ENCODE results near the gene OR6A2. TPM values are rescaled to one million over a fixed set of nuclear protein-coding genes. Genes with fewer than 3 reads are reported as not detected.

Gene OR6A2
- total RNA-seq, 2 donors from 2014 or later, result 0.57 TPM; not detected in 1

DNA sequence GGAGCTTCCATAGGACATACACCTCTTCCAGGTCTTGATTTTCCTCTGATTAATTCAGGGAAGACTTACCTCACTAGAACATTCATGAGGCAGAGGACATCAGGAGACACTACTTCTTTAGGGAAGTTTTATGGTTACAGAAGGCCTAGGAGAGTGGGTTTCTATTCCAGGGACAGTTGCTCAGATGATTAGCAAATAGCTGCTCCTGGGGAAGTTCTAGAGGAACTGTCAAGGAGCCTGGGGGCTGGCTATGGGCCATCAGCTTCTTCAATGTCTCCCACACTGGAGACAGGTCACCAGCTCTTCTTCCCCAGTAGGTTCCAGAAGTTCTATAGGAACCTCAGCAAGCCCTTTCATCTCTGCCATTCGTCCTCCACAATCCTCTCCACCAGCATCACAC lies 34.5 kb upstream of the OR6A2 start:
- no peaks in the 10 kb centered on the region for H3K9me3 ChIP-seq
- DNase-seq (ENCODE audit: low spot score), result no peak
- TF ChIP-seq, protein P1, sequence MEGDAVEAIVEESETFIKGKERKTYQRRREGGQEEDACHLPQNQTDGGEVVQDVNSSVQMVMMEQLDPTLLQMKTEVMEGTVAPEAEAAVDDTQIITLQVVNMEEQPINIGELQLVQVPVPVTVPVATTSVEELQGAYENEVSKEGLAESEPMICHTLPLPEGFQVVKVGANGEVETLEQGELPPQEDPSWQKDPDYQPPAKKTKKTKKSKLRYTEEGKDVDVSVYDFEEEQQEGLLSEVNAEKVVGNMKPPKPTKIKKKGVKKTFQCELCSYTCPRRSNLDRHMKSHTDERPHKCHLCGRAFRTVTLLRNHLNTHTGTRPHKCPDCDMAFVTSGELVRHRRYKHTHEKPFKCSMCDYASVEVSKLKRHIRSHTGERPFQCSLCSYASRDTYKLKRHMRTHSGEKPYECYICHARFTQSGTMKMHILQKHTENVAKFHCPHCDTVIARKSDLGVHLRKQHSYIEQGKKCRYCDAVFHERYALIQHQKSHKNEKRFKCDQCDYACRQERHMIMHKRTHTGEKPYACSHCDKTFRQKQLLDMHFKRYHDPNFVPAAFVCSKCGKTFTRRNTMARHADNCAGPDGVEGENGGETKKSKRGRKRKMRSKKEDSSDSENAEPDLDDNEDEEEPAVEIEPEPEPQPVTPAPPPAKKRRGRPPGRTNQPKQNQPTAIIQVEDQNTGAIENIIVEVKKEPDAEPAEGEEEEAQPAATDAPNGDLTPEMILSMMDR (IDR thresholded peaks at IDR 0.05), result no peak
- no peak for TF ChIP-seq POLR2A (IDR thresholded peaks at IDR 0.05)
- TF ChIP-seq POLR2AphosphoS5 (IDR thresholded peaks at IDR 0.05), result no peak
- H3K36me3 ChIP-seq, result no peaks in the 10 kb centered on the region
- H3K4me3 ChIP-seq, result no peak overlapping the region
- H3K4me1 ChIP-seq (replicated peaks), result no peaks in the 10 kb centered on the region
- intact Hi-C loops (cut with DNase I), result no loop called here
- no peak overlapping the region for H3K27ac ChIP-seq
- 70% methylated on average over 1 of the region's 1 CpG for WGBS
- H3K27me3 ChIP-seq (replicated peaks; ENCODE audit: insufficient read depth), result no peaks in the 10 kb centered on the region

DNA sequence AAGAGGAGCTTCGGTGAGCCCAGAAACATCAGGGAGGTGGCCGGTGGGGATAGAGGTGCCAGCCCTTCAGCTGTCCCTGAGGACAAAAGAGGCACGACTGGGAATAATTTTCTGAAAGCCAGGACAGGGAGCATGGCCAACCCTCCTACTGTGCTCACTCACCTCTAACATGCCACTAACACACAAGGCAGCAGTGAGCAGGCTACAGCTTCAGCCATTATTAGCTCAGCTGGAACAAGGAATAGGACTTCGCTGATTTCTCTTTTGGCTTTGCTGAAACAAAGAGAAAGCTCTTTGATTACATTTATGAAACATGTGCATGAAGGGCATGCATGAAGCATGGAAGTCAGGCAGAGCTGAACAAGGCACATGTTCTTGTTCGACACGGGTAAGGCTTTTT lies 33.9 kb upstream of the OR6A2 start:
- no peak for DNase-seq (ENCODE audit: low spot score)
- no peaks in the 10 kb centered on the region for H3K9me3 ChIP-seq
- H3K36me3 ChIP-seq, result no peaks in the 10 kb centered on the region
- intact Hi-C loops (cut with DNase I), result no loop called here
- no peak overlapping the region for H3K4me3 ChIP-seq
- WGBS, result 65% methylated on average over 6 of the region's 6 CpGs
- H3K27me3 ChIP-seq (replicated peaks; ENCODE audit: insufficient read depth), result no peaks in the 10 kb centered on the region
- TF ChIP-seq, protein P1 (IDR thresholded peaks at IDR 0.05), result no peak
- TF ChIP-seq POLR2A (IDR thresholded peaks at IDR 0.05), result no peak
- TF ChIP-seq POLR2AphosphoS5 (IDR thresholded peaks at IDR 0.05), result no peak
- H3K4me1 ChIP-seq (replicated peaks), result no peaks in the 10 kb centered on the region
- no peak overlapping the region for H3K27ac ChIP-seq

DNA sequence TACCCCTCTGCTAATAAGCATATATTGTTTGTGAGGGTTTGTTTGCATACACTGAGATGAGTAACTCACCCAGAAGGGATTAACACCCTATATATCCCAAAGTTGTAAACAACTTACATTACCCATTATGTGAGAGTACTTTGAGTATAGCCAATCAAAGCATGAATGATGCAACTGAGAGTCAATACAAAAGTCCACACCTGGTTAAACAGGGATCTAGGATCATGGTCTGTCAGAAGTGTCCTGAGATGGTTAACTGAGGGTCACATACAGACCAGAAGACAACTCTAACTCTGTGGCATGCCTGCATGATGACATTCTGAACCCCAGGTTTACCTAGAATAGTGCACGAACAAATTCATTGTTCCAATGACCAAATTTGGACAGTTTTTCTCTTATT lies 28.6 kb upstream of the OR6A2 start:
- intact Hi-C loops (cut with DNase I), result no loop called here
- TF ChIP-seq POLR2AphosphoS5 (IDR thresholded peaks at IDR 0.05) (no peak), POLR2A (IDR thresholded peaks at IDR 0.05) (no peak)
- TF ChIP-seq, protein P1 (IDR thresholded peaks at IDR 0.05), result no peak
- H3K36me3 ChIP-seq, result no peaks in the 10 kb centered on the region
- DNase-seq (ENCODE audit: low spot score), result no peak
- 77% methylated on average over 1 of the region's 1 CpG for WGBS
- no peak overlapping the region for H3K4me3 ChIP-seq
- no peaks in the 10 kb centered on the region for H3K27me3 ChIP-seq (replicated peaks; ENCODE audit: insufficient read depth)
- no peaks in the 10 kb centered on the region for H3K9me3 ChIP-seq
- no peak overlapping the region for H3K27ac ChIP-seq
- H3K4me1 ChIP-seq (replicated peaks), result no peaks in the 10 kb centered on the region

DNA sequence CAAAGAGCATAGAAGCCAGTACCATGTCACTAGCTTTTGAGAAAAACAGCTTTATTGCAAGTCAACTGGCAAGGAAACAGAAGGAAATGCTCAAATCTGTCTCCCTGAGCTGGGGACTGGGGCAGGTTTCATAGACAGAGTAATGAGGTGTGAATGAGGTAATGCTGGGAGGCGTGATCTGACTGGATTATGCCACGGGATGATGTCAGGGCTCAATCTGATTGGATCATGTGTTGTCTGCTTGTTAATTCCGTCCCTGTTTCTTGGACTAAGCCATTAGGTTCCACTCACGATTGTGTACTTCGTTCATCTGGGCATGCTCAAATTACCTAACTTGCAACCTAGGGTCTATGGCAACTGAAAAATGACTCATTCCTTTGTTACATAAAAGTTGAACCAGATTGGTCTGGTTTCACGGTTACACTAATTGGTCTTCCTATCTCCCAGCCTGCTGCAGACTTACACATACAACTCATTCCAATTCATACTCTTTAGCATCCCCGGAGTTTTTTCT lies 25.8 kb upstream of the OR6A2 start:
- H3K4me3 ChIP-seq, result no peak overlapping the region
- no peaks in the 10 kb centered on the region for H3K9me3 ChIP-seq
- H3K4me1 ChIP-seq (replicated peaks), result no peaks in the 10 kb centered on the region
- no peaks in the 10 kb centered on the region for H3K27me3 ChIP-seq (replicated peaks; ENCODE audit: insufficient read depth)
- DNase-seq (ENCODE audit: low spot score), result no peak
- intact Hi-C loops (cut with DNase I), result no loop called here
- no peaks in the 10 kb centered on the region for H3K36me3 ChIP-seq
- TF ChIP-seq, protein P1 (IDR thresholded peaks at IDR 0.05), result no peak
- TF ChIP-seq POLR2A (IDR thresholded peaks at IDR 0.05) (no peak), POLR2AphosphoS5 (IDR thresholded peaks at IDR 0.05) (no peak)
- 70% methylated on average over 7 of the region's 7 CpGs for WGBS
- no peak overlapping the region for H3K27ac ChIP-seq

DNA sequence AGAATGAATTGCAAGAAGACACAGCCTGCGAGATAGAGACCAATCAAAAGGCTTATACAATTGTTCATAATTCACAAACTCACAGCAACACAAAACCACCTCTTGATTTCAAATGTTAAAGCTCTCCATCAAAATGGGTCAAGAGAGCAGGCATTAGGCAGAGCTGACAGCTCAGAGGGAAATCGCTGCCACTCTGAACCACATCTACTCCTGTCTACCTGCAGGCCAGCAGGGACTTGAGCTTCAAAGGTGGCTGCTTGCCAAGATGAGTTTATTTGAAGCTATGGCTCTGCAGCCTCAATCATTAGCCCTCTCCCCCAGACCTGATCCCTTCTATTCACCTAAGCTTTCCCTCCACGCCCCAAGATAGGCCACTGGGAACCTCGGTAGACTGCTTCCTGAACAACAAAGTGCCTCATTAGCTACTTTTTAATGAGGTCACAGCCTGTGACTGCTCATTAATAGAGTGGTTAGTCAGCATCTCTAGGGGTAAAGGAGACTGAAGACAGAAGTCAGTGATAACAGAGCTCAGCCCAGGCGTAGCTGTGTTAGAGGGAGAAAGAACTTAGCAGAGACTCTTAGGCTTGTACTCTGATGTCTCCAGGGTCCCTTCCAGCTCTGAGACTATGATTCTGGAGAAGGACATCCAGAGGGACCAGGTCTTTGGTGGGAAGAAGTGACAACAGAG lies 24.8 kb upstream of the OR6A2 start:
- DNase-seq (ENCODE audit: low spot score), result no peak
- Histone ChIP-seq H3K9me3 (no peaks in the 10 kb centered on the region), H3K27ac (no peak overlapping the region), H3K27me3 (replicated peaks; ENCODE audit: insufficient read depth) (no peaks in the 10 kb centered on the region), H3K4me3 (no peak overlapping the region), H3K36me3 (no peaks in the 10 kb centered on the region), H3K4me1 (replicated peaks) (no peaks in the 10 kb centered on the region)
- WGBS, result 52% methylated on average over 5 of the region's 5 CpGs
- intact Hi-C loops (cut with DNase I), result no loop called here
- TF ChIP-seq POLR2AphosphoS5 (IDR thresholded peaks at IDR 0.05) (no peak), POLR2A (IDR thresholded peaks at IDR 0.05) (no peak)
- TF ChIP-seq, protein P1 (IDR thresholded peaks at IDR 0.05), result no peak
